A549 (cell line): Measurements from ENCODE around the gene SAPCD1. TPM values are rescaled to one million over a fixed set of nuclear protein-coding genes. Genes with fewer than 3 reads are reported as not detected.
A peak's percentile ranks its signal among the peaks of the same experiment; 100 is the strongest.

Experiments
- ATAC-seq, 2 experiments: fragments of 200-7000 bp in 1 of 2; fragments of >200 bp in 1 of 2; cut with Nextera tagmentation in 1 of 2; cut with Tn5 transposase in 1 of 2; 3 replicates each; pipeline versions ENCODE4 v1.8.0 to v1.9.1; 2018 to 2020; ENCODE audit warnings: mild to moderate bottlenecking in 1 of 2, moderate library complexity in 1 of 2
- CTCF ChIA-PET: fragments of 300-600 bp; sonication (Branson Sonifier 250); formaldehyde crosslinking; extraction: SDS; loops from one replicate; lab custom pipeline; 2021; ENCODE audit warnings: antibody characterized with exemption, inconsistent platforms; lab: Yijun Ruan, JAX
- POLR2A ChIA-PET: fragments of 350-600 bp; formaldehyde crosslinking; extraction: SDS; loops from one replicate; lab custom pipeline; 2021; ENCODE audit warnings: antibody characterized with exemption, inconsistent platforms; lab: Yijun Ruan, JAX
- DNase-seq, 2 experiments: peaks; one replicate each; pipeline versions ENCODE4 v3.0.0 to v3.0.0-alpha.2; 2011 to 2016; ENCODE audit warnings: low read depth in 1 of 2, low spot score in 1 of 2
- FAIRE-seq: peaks from 2 replicates; lab custom pipeline; 2011; peaks lifted over from hg19 to GRCh38; lab: Jason Lieb, UNC
- H3K27ac ChIP-seq, 2 experiments: fragments of >200 bp; sonication (Bioruptor Twin); formaldehyde crosslinking; 3 replicates each; pipeline ENCODE4 v1.5.1; 2016 to 2017
- H3K4me1 ChIP-seq: fragments of >200 bp; sonication (Bioruptor Twin); formaldehyde crosslinking; 3 replicates; pipeline ENCODE4 v1.6.1; 2016
- H3K4me2 ChIP-seq: fragments of >200 bp; sonication (Bioruptor Twin); formaldehyde crosslinking; 3 replicates; pipeline ENCODE4 v1.6.1; 2016
- H3K4me3 ChIP-seq: fragments of >200 bp; sonication (Bioruptor Twin); formaldehyde crosslinking; 3 replicates; pipeline ENCODE4 v1.5.1; 2016
- H3K9me3 ChIP-seq: fragments of >200 bp; sonication (Bioruptor Twin); formaldehyde crosslinking; 3 replicates; pipeline ENCODE4 v1.6.1; 2016
- BHLHE40 ChIP-seq: IDR thresholded peaks from 2 replicates; pipeline ENCODE4 v1.6.1; 2012; ENCODE audit warnings: low read depth, low read length, inconsistent platforms
- CTCF ChIP-seq: fragments of >200 bp; sonication (Bioruptor Twin); formaldehyde crosslinking; IDR thresholded peaks from 3 replicates; pipeline ENCODE4 v1.5.1; 2016
- EP300 ChIP-seq, 2 experiments: fragments of >200 bp; sonication (Bioruptor Twin); formaldehyde crosslinking; IDR thresholded peaks; 2 replicates in 1 of 2; 3 replicates in 1 of 2; pipeline ENCODE4 v1.6.1; 2016 to 2017
- FOSB ChIP-seq: fragments of 250-450 bp; sonication (Bioruptor Pico); IDR thresholded peaks from 2 replicates; pipeline ENCODE4 v1.5.0; 2020; ENCODE audit warnings: mild to moderate bottlenecking, moderate library complexity
- FOSL2 ChIP-seq, 2 experiments: fragments of 450-650 bp in 1 of 2; fragments of >200 bp in 1 of 2; sonication (Bioruptor Twin) in 1 of 2; formaldehyde crosslinking; IDR thresholded peaks; 2 replicates each; pipeline versions ENCODE4 v1.5.0 to v1.6.1; 2016 to 2020; ENCODE audit warnings: mild to moderate bottlenecking in 1 of 2, moderate library complexity in 1 of 2
- HMGXB4 ChIP-seq: fragments of 250-450 bp; sonication (Bioruptor Pico); IDR thresholded peaks from 2 replicates; pipeline ENCODE4 v1.5.0; 2021; ENCODE audit warnings: mild to moderate bottlenecking, moderate library complexity, borderline replicate concordance
- HOXA7 ChIP-seq: fragments of 250-450 bp; sonication (Bioruptor Pico); IDR thresholded peaks from 2 replicates; pipeline ENCODE4 v1.5.0; 2020; ENCODE audit warnings: mild to moderate bottlenecking, moderate library complexity
- HOXB13 ChIP-seq: fragments of 250-450 bp; sonication (Bioruptor Pico); IDR thresholded peaks from 2 replicates; pipeline ENCODE4 v1.5.0; 2020; ENCODE audit warnings: low read depth, mild to moderate bottlenecking, moderate library complexity
- HOXB5 ChIP-seq: fragments of 250-450 bp; sonication (Bioruptor Pico); IDR thresholded peaks from 2 replicates; pipeline ENCODE4 v1.5.0; 2020; ENCODE audit warnings: mild to moderate bottlenecking, moderate library complexity
- JUN ChIP-seq, 2 experiments: fragments of >200 bp; sonication (Bioruptor Twin); formaldehyde crosslinking; IDR thresholded peaks; 2 replicates in 1 of 2; 3 replicates in 1 of 2; pipeline ENCODE4 v1.6.1; 2016 to 2017
- KDM5A ChIP-seq: fragments of 200-600 bp; sonication (generic); IDR thresholded peaks from 2 replicates; pipeline ENCODE4 v1.6.1; 2016; ENCODE audit warnings: antibody characterized with exemption, mild to moderate bottlenecking
- MAX ChIP-seq: IDR thresholded peaks from 2 replicates; pipeline ENCODE4 v1.6.1; 2012
- MYC ChIP-seq: IDR thresholded peaks from 2 replicates; pipeline ENCODE4 v1.6.1; 2012; ENCODE audit warnings: mild to moderate bottlenecking, inconsistent platforms, low read length, improper control_type of control experiment, borderline replicate concordance
- NR3C1 ChIP-seq: fragments of >200 bp; sonication (Bioruptor Twin); formaldehyde crosslinking; IDR thresholded peaks from 3 replicates; pipeline ENCODE4 v1.6.1; 2017
- PBX3 ChIP-seq: IDR thresholded peaks from 2 replicates; pipeline ENCODE4 v1.6.1; 2012
- POLR2A ChIP-seq: IDR thresholded peaks from 2 replicates; pipeline ENCODE4 v1.6.1; 2012; ENCODE audit warnings: mild to moderate bottlenecking, low read length
- RAD21 ChIP-seq, 2 experiments: fragments of >200 bp in 1 of 2; sonication (Bioruptor Twin) in 1 of 2; formaldehyde crosslinking in 1 of 2; IDR thresholded peaks in 1 of 2; conservative IDR thresholded peaks in 1 of 2; 2 replicates in 1 of 2; 3 replicates in 1 of 2; pipeline ENCODE4 v1.6.1; 2012 to 2018; ENCODE audit warnings: inconsistent platforms in 1 of 2
- REST ChIP-seq: fragments of 200-600 bp; sonication (generic); IDR thresholded peaks from 2 replicates; pipeline ENCODE4 v1.6.1; 2016; ENCODE audit warnings: antibody characterized with exemption, mild to moderate bottlenecking, moderate library complexity
- SMC3 ChIP-seq: fragments of >200 bp; sonication (Bioruptor Twin); formaldehyde crosslinking; IDR thresholded peaks from 3 replicates; pipeline ENCODE4 v1.6.1; 2018; ENCODE audit warnings: inconsistent platforms
- SREBF2 ChIP-seq: fragments of 450-650 bp; IDR thresholded peaks from 2 replicates; pipeline ENCODE4 v1.6.1; 2014; ENCODE audit warnings: mild to moderate bottlenecking, moderate library complexity
- TFCP2L1 ChIP-seq: fragments of 250-450 bp; sonication (Bioruptor Pico); IDR thresholded peaks from 2 replicates; pipeline ENCODE4 v1.5.0; 2021; ENCODE audit warnings: mild to moderate bottlenecking
- WGBS: methylation state at CpG from one replicate; pipeline ENCODE4 v1.1.6; 2017; ENCODE audit errors: missing lambda C conversion rate; 5-methylcytosine and 5-hydroxymethylcytosine counted together
- polyA plus RNA-seq, 4 experiments: library from polyadenylated mRNA; depleted of rRNA in 3 of 4; stranded (reverse); fragments of >200 nt; fragmentation: RNase III in 1 of 4; extraction: RNeasy Plus Mini Kit Qiagen cat#74134 plus additional on column Dnase treatment in 1 of 4; gene quantifications; 2 replicates in 3 of 4; 3 replicates in 1 of 4; pipeline ENCODE4 v1.2.3, GENCODE V29; 2011 to 2017
- TF ChIP-seq, protein P1 (sequence below): fragments of >200 bp; sonication (Bioruptor Twin); formaldehyde crosslinking; IDR thresholded peaks from 3 replicates; pipeline ENCODE4 v1.6.1; 2016

SAPCD1 gene
- polyA plus RNA-seq, 2 of the 4 experiments (the other 2 are of a cell fraction): 5.8 to 6.9 TPM

- TF ChIP-seq HOXB5 (CRISPR knock-in tag) (peak; percentile 39; the same call in 1 of the 2 replicates), POLR2A (peak; percentile 35), EP300 (IDR thresholded peaks at IDR 0.05) (no peak), MAX (peak; percentile 4), KDM5A (0 out of 2 replicates have a peak, but pooled peaks have one; percentile 0), HOXB13 (CRISPR knock-in tag) (no peak), SMC3 (peak; percentile 66), CTCF (peak; percentile 68), HOXA7 (CRISPR knock-in tag) (no peak), MYC (no peak), RAD21 (conservative IDR thresholded peaks at IDR 0.05 in 1 of 2, IDR thresholded peaks at IDR 0.05 in 1 of 2) (peak; percentile 77 to 85; a peak in 4 of 5 replicates), BHLHE40 (no peak)
- DNase-seq: peak; percentile 80 to 85
Measured at GRCh38 chr6:31729515-31729978, 32.9 kb upstream of the SAPCD1 start.

GRCh38 chr6:31729979-31730630, 32.4 kb upstream of the SAPCD1 start:
- WGBS: 9% methylated on average over 23 of the region's 46 CpGs
- peak overlapping the region; percentile 83 for H3K4me2 ChIP-seq
- no peaks in the 10 kb centered on the region for H3K9me3 ChIP-seq
- POLR2A ChIA-PET: interaction anchor here (0.5 to 2.0 kb wide), 6 partner anchors 9 to 189 kb away, joined by 3 to 9 read pairs (median 4); partner anchors contain the start of genes ABHD16A, DDX39B, HSPA1A and HSPA1B
- H3K4me3 ChIP-seq: peak overlapping the region; percentile 58
- CTCF ChIA-PET: interaction anchor here (0.6 to 4.7 kb wide), 22 partner anchors 9 to 222 kb away, joined by 3 to 30 read pairs (median 5); partner anchors contain the start of genes LSM2, LY6G5C, LY6G6D and MSH5
- FAIRE-seq (no peak), DNase-seq (peak; percentile 53 to 81), ATAC-seq (peak; percentile 63 to 83)
- H3K4me1 ChIP-seq: peaks cover 17% of the 10 kb centered on the region
- peak overlapping the region; percentile 76 to 95 for H3K27ac ChIP-seq
- no peak for TF ChIP-seq SREBF2
- TF ChIP-seq PBX3: peak; percentile 90
- no peak for TF ChIP-seq FOSL2 (IDR thresholded peaks at IDR 0.05)
- TF ChIP-seq FOSL2 (CRISPR knock-in tag; IDR thresholded peaks at IDR 0.05): no peak
- TF ChIP-seq REST: peak; percentile 30; the same call in 1 of the 2 replicates
- TF ChIP-seq, protein P1, sequence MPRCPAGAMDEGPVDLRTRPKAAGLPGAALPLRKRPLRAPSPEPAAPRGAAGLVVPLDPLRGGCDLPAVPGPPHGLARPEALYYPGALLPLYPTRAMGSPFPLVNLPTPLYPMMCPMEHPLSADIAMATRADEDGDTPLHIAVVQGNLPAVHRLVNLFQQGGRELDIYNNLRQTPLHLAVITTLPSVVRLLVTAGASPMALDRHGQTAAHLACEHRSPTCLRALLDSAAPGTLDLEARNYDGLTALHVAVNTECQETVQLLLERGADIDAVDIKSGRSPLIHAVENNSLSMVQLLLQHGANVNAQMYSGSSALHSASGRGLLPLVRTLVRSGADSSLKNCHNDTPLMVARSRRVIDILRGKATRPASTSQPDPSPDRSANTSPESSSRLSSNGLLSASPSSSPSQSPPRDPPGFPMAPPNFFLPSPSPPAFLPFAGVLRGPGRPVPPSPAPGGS: peak; percentile 44; the same call in 1 of the 3 replicates
- TF ChIP-seq TFCP2L1 (CRISPR knock-in tag): peak; percentile 48; the same call in 1 of the 2 replicates
- TF ChIP-seq JUN (IDR thresholded peaks at IDR 0.05): peak; percentile 23 to 73; a peak in 3 of 5 replicates
- peak; percentile 76; the same call in 1 of the 2 replicates for TF ChIP-seq HOXA7 (CRISPR knock-in tag)
- TF ChIP-seq FOSB (CRISPR knock-in tag): peak; percentile 86
- 0 out of 2 replicates have a peak, but pooled peaks have one; percentile 35 for TF ChIP-seq HMGXB4 (CRISPR knock-in tag)
- TF ChIP-seq NR3C1: no peak
- TF ChIP-seq, all 56 proteins: peak for 8

More at GRCh38 chr6:31729515-31729978, 32.9 kb upstream of the SAPCD1 start:
- H3K27ac ChIP-seq: peak overlapping the region; percentile 76 to 95
- H3K9me3 ChIP-seq: no peaks in the 10 kb centered on the region
- ChIA-PET POLR2A (interaction anchor here (0.9 to 2.0 kb wide), 4 partner anchors 10 to 98 kb away, joined by 3 to 9 read pairs (median 6); partner anchors contain the start of genes ABHD16A, HSPA1A, HSPA1B and HSPA1L), CTCF (interaction anchor here (0.6 to 4.7 kb wide), 21 partner anchors 10 to 134 kb away, joined by 3 to 30 read pairs (median 5); partner anchors contain the start of genes LSM2, LY6G5C, LY6G6D and MSH5)
- H3K4me2 ChIP-seq: peak overlapping the region; percentile 83
- FAIRE-seq (no peak), ATAC-seq (peak; percentile 85 to 88)
- peaks cover 17% of the 10 kb centered on the region for H3K4me1 ChIP-seq
- peak overlapping the region; percentile 58 for H3K4me3 ChIP-seq
- under 1% methylated on average over 26 of the region's 29 CpGs for WGBS
